ENCODE data around the gene KRTAP9-6. TPM values are rescaled to one million over a fixed set of nuclear protein-coding genes. Genes with fewer than 3 reads are reported as not detected.
"Not testable (repeated sequence)": the region's sequence is repeated elsewhere in the genome, so short reads cannot be mapped to it uniquely, and the experiment has no call there.

KRTAP9-6 gene
- total RNA-seq, 1 donor, result not detected

DNA sequence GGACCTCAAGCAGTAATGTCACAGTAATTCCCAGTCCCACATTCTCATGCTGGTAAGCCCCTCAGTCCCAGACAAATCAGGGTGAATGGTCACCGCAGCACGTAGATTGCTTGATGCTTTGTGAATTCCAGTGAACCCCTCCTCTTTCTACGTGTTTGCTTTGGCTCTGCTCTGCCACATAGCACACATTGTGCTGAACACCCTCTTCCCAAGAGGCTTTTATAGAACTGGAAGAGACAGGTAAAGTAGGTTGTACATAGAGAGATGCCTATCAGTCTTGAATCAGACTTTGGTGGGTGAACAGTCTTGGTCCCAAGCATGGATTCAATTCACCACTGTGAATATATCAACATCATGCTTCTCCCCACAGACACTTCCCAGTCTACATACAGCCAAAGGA lies 579 bp upstream of the KRTAP9-6 start:
- TF ChIP-seq, protein P1, sequence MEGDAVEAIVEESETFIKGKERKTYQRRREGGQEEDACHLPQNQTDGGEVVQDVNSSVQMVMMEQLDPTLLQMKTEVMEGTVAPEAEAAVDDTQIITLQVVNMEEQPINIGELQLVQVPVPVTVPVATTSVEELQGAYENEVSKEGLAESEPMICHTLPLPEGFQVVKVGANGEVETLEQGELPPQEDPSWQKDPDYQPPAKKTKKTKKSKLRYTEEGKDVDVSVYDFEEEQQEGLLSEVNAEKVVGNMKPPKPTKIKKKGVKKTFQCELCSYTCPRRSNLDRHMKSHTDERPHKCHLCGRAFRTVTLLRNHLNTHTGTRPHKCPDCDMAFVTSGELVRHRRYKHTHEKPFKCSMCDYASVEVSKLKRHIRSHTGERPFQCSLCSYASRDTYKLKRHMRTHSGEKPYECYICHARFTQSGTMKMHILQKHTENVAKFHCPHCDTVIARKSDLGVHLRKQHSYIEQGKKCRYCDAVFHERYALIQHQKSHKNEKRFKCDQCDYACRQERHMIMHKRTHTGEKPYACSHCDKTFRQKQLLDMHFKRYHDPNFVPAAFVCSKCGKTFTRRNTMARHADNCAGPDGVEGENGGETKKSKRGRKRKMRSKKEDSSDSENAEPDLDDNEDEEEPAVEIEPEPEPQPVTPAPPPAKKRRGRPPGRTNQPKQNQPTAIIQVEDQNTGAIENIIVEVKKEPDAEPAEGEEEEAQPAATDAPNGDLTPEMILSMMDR (IDR thresholded peaks at IDR 0.05; ENCODE audit: insufficient read depth, low read depth, low read length), result no peak
- no peak overlapping the region for H3K4me3 ChIP-seq (ENCODE audit: low read depth, low read length)
- no peak for DNase-seq (ENCODE audit: low read depth)

DNA sequence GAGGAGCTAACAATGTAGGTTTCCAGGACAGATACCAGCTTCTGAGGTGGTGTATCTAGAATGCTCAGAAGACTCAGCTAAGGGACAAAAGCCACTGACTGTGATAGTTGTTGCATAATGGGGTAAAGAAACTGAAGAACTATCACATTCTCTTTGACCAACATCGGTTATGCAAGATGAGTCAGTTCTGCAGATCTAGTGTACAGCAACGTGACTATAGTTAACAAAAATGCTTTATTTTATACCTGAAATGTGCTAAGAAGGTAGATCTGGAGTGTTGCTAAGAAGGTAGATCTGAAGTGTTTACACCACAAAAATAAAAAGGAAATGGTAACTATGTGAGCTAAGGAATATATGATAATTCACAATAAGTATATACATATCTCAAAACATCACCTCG lies 2.5 kb downstream of the KRTAP9-6 start:
- DNase-seq (ENCODE audit: low read depth), result no peak
- TF ChIP-seq, protein P1 (IDR thresholded peaks at IDR 0.05; ENCODE audit: insufficient read depth, low read depth, low read length), result no peak
- no peak overlapping the region for H3K4me3 ChIP-seq (ENCODE audit: low read depth, low read length)

DNA sequence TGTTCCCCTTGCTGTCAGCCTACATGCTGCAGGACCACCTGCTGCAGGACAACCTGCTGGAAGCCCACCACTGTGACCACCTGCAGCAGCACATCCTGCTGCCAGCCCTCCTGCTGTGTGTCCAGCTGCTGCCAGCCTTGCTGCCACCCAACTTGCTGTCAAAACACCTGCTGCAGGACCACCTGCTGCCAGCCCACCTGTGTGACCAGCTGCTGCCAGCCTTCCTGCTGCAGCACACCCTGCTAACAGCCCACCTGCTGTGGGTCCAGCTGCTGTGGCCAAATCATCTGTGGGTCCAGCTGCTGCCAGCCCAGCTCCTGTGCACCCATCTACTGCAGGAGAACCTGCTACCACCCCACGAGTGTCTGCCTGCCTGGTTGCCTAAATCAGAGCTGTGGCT lies 6.1 kb downstream of the KRTAP9-6 start:
- not testable (repeated sequence) for H3K4me3 ChIP-seq (ENCODE audit: low read depth, low read length); DNase-seq (ENCODE audit: low read depth)

DNA sequence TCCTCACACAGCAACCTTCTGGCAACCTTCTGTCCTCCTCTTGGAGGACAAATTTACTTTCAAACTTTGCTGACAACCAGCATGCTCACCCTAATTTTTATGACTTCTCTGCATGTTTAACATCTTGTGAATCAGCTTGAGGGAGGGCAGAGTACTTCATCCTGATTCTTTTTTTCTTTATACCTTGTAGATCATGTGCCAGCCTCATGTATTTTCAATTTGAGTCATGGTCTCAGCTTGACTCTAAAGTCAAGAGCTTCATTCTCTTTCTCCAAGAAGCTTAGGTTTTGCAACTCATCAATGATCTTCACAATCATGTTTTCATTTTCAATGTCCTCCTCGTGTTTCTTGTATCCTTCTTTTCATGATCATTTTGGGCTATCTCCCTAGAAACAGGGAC lies 6.7 kb downstream of the KRTAP9-6 start:
- DNase-seq (ENCODE audit: low read depth), result no peak
- H3K4me3 ChIP-seq (ENCODE audit: low read depth, low read length), result no peak overlapping the region
- TF ChIP-seq, protein P1 (IDR thresholded peaks at IDR 0.05; ENCODE audit: insufficient read depth, low read depth, low read length), result no peak

DNA sequence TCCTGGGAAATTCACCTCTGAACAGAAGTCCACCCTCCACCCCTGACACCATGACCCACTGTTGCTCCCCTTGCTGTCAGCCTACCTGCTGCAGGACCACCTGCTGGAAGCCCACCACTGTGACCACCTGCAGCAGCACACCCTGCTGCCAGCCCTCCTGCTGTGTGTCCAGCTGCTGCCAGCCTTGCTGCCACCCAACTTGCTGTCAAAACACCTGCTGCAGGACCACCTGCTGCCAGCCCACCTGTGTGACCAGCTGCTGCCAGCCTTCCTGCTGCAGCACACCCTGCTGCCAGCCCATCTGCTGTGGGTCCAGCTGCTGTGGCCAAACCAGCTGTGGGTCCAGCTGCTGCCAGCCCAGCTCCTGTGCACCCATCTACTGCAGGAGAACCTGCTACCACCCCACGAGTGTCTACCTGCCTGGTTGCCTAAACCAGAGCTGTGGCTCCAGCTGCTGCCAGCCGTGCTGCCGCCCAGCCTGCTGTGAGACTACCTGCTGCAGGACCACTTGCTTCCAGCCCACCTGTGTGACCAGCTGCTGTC lies 10.5 kb downstream of the KRTAP9-6 start, which contains the start of gene KRTAP9-7:
Gene KRTAP9-7, plus strand, starts transcription at position 51 of the 543 bp plus-strand sequence. Its CDS starts 0 bp downstream, at position 51.
- DNase-seq (ENCODE audit: low read depth); H3K4me3 ChIP-seq (ENCODE audit: low read depth, low read length): not testable (repeated sequence)

DNA sequence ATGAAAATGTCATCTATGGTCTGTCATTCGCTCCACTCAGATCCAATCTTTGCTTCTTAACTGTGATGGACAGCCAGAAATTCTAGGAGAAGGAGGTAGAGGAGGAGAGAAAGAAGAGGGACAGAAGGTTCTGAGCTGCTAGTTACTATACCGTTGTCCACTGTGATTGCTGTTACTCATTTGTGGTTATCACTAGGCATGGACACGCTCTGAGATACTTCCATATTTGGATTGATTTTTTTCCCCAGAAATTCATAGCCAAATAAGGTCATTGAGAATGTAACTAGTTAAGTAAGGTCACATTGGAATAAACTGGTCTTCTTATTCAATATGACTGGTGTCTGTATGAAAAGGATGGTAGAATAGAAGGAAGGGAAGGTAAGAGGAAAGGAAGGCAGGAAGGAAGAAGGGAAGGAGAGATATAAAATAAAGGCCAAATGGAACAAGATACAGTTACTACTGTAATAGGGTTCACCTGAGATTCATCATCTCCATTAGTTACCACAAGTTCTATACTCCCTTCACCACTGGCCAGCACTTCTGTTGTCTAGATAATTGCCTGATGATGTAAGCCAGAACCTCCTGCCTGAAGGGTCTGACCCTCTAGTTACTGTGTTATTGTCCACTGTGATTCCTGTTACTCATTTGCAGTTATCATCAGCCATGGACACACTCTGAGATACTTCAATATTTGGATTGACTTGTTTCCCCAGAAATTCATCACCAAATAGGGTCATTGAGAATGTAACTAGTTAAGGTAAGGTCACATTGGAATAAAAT lies 13.2 kb downstream of the KRTAP9-6 start:
- no peak for DNase-seq (ENCODE audit: low read depth)
- no peak overlapping the region for H3K4me3 ChIP-seq (ENCODE audit: low read depth, low read length)
- TF ChIP-seq, protein P1 (IDR thresholded peaks at IDR 0.05; ENCODE audit: insufficient read depth, low read depth, low read length), result no peak

DNA sequence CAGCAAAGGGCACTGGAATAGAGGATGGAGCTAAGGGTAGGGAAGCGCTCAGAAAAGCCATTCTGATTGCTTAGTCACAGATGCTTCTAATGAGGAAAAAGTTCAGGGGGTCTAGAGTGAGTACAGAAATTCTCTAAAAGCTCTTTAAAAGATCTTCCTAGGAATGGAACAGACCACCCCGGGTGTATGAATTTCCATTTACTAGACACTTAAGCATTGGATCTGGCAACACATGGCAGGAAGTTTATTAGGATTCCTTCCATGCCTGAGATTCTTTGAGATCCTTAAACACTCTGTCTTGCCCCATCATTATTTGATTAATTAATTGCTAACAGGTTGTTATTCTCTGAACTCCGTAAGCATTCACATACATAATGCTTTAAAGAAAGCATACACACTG lies 18.9 kb downstream of the KRTAP9-6 start:
- DNase-seq (ENCODE audit: low read depth), result peak; percentile 48
- TF ChIP-seq, protein P1 (IDR thresholded peaks at IDR 0.05; ENCODE audit: insufficient read depth, low read depth, low read length), result no peak
- H3K4me3 ChIP-seq (ENCODE audit: low read depth, low read length), result no peak overlapping the region

DNA sequence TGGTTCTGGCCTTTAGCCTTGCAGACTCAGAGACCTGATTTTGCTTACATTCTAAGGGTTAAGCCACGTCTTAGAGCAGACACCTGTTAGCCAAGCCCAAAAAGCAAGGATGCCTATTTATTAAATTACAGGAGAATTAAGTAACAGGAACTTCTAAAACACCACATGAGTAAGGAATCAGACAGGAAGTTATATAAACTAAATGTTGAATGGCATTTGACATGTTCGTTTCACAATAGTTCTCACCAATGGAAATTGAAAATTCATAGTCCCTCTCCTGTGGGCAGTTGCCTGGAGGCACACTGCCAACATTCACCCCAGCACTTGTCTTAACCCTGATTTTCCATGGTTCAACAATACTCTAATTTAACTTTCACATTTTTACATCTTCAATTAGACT lies 19.4 kb downstream of the KRTAP9-6 start:
- peak; percentile 3 for DNase-seq (ENCODE audit: low read depth)
- H3K4me3 ChIP-seq (ENCODE audit: low read depth, low read length), result no peak overlapping the region
- TF ChIP-seq, protein P1 (IDR thresholded peaks at IDR 0.05; ENCODE audit: insufficient read depth, low read depth, low read length), result no peak
